NCI-H2227 treated with DMSO at 0.1 percent for 48 hours (cell line): ENCODE results near the gene ZFYVE9.
"Not testable (repeated sequence)": the region's sequence is repeated elsewhere in the genome, so short reads cannot be mapped to it uniquely, and the experiment has no call there.

Source experiments
- DNase-seq: peaks from one replicate; lab custom pipeline; 2025; lab: John Stamatoyannopoulos, UW

Gene ZFYVE9, protein sequence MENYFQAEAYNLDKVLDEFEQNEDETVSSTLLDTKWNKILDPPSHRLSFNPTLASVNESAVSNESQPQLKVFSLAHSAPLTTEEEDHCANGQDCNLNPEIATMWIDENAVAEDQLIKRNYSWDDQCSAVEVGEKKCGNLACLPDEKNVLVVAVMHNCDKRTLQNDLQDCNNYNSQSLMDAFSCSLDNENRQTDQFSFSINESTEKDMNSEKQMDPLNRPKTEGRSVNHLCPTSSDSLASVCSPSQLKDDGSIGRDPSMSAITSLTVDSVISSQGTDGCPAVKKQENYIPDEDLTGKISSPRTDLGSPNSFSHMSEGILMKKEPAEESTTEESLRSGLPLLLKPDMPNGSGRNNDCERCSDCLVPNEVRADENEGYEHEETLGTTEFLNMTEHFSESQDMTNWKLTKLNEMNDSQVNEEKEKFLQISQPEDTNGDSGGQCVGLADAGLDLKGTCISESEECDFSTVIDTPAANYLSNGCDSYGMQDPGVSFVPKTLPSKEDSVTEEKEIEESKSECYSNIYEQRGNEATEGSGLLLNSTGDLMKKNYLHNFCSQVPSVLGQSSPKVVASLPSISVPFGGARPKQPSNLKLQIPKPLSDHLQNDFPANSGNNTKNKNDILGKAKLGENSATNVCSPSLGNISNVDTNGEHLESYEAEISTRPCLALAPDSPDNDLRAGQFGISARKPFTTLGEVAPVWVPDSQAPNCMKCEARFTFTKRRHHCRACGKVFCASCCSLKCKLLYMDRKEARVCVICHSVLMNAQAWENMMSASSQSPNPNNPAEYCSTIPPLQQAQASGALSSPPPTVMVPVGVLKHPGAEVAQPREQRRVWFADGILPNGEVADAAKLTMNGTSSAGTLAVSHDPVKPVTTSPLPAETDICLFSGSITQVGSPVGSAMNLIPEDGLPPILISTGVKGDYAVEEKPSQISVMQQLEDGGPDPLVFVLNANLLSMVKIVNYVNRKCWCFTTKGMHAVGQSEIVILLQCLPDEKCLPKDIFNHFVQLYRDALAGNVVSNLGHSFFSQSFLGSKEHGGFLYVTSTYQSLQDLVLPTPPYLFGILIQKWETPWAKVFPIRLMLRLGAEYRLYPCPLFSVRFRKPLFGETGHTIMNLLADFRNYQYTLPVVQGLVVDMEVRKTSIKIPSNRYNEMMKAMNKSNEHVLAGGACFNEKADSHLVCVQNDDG (N-terminal part only)

DNA sequence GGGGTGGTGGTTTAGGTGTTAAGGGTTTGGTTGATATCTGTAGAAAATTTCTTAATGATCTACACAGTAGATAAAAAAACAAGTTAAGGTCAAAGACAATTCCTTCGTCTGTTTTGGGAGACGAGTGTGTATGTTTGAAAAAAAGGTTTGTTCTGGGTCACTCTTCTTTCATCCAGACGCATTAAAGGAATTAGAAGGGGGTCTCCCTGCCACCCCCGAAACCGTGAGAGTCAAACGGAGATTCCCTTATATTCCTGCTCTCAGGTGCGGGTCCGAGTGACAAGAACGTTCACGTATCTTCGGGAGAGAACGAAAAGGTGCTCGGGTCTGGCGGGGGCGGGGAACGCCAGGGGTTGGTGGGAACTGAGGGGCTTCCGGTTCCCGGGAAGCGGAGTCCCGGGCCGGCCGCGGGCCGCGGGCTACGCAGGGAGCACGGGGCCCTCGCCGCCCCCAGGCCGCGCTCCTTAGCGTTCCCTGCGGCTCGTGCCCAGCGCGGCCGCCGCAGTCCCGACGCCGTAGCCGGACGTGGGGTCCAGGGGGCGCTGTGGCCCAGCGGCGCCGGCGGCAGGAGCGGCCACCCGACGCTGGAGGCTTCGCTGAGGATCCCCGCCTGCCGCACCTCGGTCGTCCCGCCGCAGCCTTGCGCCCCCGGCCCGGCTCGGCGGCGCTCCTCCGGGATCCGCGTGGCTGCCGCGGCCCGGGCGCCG lies at the start of gene ZFYVE9:
ZFYVE9 (plus strand) TSS at position 577 of the 707 bp plus-strand sequence. CDS start 91,118 bp downstream, outside the sequence.
- DNase-seq, result peak; percentile 71

DNA sequence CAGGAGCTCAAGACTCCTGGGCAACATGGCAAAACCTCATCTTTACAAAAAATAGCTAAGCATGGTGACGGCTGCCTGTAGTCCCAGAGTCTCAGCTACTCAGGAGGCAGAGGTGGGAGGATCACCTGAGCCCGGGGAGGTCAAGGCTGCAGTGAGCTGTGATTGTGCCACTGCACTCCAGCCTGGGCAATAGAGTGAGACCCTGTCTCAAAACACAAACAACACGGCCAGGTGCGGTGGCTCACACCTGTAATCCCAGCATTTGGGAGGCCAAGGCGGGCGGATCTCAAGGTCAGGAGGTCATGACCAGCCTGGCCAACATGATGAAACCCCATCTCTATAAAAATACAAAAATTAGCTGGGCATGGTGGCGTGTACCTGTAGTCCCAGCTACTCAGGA lies 47.6 kb upstream of the ZFYVE9 start:
- not testable (repeated sequence) for DNase-seq

DNA sequence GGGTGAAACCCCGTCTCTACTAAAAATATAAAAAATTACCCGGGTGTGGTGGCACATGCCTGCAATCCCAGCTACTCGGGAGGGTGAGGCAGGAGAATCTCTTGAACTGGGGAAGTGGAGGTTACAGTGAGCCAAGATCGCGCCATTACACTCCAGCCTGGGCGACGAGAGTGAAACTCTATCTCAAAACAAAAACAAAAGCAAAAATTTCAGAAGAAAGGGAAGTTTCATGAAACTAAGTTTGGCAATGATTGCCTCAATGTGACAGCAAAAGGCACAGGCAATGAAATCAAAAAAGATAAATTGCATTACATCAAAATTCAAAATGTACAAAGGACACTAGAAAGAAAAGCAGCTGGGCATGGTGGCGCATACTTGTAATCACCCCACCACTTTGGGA lies 45.7 kb upstream of the ZFYVE9 start:
- no peak for DNase-seq

DNA sequence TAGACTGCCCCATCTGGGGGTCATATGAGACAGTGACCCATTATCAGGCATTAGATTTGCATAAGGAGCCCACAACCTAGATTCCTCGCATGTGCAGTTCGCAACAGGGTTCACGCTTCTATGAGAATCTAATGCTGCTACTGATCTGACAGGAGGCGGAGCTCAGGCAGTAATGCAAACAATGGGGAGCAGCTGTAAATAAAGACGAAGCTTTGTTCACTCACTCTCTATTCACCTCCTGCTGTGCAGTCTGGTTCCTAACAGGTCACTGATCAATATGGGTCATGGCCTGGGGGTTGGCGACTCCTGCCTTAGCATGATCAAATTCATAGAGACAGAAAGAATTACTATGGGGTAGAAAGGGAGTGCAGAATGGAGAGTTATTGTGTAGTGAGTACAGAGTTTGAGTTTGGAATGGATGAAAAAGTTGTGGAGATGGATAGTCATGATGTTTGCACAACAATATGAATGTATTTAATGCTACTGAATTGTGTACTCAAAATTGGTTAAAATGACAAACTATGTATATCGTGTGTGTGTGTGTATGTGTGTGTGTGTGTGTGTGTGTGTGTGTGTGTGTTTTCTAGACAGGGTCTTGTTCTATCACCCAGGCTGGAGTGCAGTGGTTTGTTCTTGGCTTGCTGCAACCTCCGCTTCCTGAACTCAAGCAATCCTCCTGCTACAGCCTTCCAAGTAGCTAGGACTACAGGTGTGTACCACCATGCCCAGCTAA lies 43.6 kb upstream of the ZFYVE9 start:
- DNase-seq, result peak; percentile 55

DNA sequence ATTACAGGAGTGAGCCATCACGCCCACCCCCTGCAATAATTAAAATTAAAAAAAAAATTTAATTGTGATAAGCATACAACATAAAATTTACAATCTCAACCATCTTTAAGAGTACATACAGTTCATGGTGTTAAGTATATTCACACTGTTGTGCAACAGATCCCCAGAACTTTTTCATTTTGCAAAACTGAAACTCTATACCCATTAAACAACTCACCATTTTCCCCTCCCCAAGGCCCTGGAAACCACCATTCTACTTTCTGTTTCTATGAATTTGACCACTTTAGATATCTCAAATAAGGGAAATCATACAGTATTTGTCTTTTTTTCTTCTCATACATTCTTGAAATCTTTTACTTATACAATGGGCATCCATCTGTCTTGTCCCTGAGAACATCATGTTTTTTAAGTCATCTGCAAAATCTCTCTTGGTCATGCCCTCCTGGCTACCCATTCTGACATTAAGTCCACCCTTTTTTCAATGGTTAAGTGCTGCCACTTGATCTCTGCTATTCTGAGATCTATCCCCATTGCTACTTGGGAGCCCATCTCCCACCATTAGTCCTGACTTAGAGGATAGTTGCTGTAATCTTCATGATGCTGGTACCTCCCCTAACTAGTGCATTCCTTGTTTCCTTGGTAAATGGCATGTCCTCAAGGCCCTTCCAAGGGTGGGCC lies 39.4 kb upstream of the ZFYVE9 start:
- no peak for DNase-seq

DNA sequence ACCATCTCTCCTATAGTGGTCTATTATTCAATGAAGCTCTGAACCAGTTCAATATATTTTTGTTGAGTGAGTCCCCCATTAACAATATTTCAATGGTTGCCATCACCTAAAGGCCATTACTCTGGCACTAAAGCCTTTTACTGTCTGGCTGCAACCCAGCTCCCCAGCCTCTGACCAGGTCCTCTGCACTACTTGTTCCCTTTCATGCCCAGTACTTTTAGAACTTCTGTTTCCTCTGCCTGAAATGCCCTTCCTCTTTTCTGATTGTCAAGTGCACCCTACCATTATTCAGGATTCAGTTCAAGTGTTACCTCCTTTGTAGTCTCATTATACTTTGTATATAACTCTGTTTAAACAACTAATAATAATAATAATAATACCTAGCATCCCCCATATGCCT lies 30.4 kb upstream of the ZFYVE9 start:
- DNase-seq, result no peak

DNA sequence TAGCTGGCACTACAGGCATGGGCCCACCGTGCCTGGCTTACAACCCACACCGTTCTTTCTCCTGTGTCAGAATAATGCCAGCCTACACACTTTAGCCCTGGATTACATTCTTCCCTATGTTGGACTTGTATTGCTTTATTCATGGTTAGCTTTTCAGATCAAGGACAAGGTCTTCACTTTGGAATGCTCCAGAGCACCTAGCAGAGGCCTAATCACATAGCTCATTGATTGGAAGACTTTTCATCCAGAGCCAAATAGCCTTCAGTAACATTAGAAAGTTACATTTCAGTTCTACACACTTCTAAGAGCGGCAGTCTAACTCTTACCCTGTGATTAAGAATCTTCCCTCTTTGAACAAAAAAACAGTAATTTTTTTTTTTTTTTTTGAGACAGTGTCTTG lies 29.4 kb upstream of the ZFYVE9 start:
- no peak for DNase-seq

DNA sequence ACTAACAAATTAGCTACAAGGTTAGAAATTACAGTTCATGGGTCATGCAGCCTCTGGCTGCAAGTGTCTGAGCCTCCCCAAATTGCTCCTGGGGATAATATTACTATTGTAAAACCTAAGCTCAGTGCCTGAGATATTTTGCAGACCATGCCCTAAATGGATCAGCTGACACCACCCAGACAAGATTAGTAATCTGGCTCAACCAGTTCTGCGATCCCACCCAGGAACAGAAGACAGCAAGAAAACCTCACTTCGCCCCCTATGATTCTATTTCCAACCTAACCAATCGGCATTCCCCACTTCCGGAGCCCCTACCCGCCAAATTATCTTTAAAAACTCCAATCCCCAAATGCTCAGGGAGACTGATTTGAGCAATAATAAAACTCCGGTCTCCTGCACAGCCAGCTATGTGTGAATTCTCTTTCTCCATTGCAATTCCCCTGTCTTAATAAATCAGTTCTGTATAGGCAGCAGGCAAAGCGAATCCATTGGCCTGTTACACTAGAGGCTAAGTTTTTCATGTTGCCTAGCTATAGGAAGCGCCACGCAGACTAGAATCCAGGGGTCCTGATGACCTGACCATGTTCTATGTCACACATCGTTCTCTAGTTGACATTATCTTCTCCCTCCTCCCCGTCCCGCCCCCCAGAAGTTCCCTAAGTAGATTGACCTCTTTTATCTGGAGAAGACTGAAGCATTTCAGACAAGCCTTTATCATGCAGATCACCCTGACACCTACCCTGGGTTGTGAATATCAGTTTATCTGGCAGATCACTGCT lies 22.4 kb upstream of the ZFYVE9 start:
- no peak for DNase-seq

DNA sequence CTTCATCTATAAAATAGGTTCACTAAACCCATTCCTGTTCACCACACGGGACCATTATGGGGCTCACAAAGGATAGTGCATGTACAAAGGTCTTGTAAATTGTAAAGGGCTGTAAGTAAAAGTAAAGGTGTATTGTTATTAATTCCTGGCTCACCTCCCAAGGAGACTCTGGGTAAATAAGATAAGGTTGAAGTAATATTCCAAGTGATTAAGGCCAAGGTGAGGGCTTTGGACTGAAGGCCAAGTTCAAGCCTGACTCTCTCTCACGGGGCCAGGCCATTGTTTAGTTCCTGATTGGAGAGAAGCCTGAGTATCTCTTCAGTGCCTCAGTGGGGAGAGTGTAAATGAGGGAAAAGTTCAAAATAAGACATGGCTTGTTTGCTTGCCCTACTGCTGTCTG lies 19.5 kb upstream of the ZFYVE9 start:
- no peak for DNase-seq

DNA sequence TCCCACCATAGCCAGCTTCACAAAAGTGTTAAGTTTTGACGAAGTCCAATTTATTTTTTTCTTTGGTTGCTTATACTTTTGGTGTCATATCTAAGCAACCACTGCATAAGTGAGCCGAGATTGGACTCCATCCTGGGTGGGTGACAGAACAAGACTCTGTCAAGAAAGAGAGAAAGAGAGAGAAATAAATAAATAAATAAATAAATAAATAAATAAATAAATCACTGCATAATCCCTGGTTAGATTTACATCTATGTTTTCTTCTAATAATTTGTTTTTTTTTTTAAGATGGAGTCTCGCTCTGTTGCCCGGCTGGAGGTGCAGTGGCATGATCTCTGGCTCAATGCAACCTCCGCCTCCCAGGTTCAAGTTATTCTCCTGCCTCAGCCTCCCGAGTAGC lies 18.3 kb upstream of the ZFYVE9 start:
- no peak for DNase-seq

DNA sequence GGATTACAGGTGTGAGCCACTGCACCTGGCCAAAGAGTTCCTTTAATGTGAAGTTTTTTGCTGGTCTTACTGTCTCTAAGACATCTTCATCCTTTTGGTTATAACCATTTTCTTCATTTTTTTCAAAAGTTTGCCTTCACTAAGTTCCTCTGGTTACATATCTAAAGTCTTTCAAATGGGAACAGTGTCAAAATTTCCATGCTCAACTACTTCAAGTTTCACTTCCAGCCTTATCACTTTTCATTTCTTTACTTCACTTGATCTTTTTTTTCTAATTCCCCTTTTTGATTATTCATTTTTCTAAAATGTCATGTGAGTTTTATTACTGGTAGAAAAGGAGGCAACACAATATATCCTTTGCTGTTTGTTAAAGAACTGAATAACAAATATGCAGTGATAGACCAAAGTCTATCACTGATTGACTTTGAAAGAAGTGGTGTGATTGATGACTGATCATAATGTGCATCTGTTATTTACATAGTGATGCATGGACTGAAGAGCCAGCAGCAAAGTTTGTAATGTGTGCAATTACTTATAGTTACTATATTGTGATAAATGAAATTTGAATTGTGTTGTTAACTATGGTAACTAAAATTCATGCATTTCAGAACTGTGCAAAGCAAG lies 16.0 kb upstream of the ZFYVE9 start:
- no peak for DNase-seq

DNA sequence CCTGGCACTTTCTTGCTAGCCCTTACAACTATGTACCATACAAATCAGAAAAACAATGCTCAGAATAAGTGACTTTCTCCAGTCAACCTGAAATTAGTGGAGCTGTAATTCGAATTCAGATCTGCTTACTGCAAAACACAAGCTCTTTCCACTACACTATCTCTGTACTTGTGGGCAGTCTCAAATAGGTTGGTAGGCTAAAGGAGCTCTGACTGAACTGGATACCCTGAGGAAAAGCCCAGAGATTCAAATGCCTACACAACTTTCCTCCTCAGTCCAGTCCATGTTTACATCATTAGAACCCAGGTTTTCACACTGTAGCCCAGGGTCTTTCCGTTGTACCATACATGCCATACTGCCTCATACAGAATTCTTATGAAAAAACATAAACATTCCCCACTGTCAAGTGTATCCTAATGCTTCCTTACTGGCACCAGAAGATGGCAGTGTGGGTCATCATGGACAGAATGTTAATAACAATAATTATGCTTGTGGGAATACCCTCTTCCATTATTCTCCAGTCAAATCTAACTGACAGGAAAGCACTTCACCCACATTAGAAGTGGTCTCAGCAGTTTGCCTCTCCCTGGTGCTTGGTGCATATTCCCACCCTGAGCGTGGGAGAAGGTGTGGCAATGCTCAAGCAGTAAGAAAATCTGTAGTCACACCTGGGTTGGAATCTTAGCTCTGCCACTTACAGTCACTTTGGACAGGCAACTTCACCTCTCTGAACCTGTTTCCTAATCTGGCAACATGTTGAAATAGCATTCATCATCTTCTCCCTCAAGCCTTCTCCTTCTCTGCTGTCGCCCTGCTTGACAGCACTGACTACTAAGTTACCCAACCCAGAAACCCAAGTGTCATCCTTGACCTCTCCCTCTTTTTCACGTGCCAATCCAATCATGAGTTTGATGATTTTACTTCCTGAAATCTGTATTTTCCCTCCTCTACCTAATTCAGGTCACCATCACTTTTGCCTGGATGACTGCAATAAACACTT lies 14.4 kb upstream of the ZFYVE9 start:
- DNase-seq, result peak; percentile 83

DNA sequence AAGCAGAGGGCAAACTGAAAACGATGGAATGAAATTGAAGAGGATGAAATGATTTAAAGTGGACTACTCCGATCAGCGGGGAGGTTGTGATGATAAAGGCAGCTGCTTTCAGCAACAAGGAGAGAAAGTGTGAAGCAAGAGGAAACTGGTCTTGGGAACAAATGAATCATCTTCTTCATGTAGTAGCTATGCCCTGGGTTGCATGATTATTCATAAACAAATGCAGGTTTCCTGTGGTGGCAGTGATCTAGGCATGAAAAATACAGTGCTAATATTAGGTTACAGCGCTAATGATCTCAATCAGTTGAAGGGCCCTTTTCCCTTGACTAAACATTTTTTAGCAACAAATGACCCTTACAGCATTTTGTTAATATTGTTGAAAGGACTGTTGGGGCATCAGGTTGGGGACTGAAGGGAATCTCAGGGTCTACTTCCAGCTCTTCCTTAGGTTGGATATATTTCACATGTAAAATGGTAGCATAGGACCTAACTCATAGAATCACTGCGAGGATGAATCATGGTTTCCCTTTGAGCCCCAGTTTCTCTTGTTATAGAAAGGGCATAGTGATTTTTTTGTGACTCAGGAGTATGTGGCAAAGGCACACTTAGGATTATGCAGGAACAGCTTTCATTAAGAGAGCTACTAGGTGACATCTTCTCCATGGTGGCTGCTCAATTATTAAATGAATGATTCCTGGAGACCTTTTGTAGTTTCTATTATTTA lies 1.9 kb upstream of the ZFYVE9 start:
- no peak for DNase-seq

DNA sequence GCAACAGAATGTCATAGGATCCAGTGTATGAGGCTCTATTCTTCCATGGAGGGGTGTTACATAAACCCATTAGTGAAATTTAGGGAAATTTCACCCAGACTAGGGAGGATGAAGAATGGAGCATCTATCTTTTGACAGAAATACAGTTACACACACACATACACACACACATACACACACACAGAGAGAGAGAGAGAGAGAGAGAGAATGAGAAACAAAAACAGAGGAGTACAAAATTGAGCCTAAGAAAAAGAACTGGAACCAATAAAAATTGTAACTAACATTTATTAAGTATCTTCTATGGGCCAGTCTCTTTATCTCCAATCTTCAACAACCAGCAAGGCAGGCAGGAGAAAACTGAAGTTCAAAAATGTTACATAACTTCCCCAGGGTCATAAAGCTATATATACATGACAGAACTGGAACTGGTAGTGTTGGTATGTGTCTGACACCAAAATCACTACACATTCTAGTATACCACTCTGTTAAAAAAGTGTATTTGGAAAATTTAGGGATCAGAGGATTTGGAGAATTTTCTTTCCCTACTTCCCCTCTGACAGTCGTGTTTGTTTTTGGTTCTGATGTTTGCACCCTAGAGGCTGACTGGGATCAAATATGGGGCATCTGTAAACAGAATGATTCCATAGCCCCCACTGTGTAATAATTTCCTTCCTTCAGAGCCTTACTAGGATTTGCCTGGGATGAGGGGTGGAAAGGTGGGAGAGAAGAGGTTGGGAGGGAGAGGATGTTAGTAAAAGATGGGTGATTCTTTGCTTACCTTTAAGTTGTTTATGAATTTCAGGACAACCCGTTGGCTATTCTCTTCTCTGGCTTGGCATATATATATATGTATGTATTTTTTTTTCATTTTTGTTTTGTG lies 1.0 kb upstream of the ZFYVE9 start:
- no peak for DNase-seq

DNA sequence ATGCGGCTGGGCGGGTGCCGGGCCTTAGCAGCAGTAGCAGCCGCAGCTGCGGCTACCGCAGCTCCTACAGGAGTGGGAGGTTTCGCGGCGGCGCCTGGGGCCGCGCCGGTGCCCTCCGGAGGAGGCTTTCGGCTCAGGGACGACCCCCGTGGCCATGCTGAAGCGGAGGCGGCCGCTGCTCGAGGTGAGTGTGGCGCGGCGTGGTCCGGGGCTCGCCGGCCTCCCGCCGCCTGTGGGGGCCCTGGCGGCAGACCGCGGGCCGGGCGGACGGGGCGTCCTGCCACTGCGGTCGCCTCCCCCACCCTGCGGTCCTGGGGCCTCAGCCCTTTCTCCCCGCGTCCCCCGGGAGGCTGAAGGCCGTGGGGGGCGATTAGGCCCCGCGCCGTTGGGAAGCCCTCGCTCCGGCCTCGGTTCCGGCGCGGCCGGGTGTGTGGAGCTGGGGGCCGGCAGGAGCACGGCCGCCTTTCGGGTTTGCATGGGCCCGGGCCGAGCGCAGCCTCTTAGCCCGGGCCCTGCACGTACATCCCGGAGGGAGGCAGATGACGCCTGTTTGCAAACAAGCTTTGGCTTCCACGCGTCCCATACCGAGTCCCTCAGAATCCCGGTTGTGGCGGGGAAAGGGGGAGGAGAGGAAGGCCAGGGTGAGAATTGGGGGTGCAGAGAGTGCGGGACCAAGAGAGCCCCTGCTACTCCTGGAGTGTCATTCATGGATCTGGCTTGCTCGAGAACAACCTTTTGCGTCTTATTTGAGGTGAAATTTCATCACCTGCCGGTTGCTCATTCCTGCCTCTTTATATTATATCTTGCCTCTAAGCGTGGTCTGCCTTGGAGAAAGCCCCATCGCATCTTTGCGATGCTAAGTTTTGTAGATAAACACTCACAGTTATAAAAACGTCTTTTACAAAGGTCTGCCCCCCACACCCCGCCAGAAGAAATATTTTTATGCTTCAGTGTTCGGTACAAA lies 613 bp downstream of the ZFYVE9 start:
- DNase-seq, result peak; percentile 45
